H9 (cell line): ENCODE measurements around the gene TARBP2. TPM values are rescaled to one million over a fixed set of nuclear protein-coding genes. Genes with fewer than 3 reads are reported as not detected.
A peak's percentile ranks its signal among the peaks of the same experiment; 100 is the strongest.

Source experiments
- DNase-seq: peaks from one replicate; pipeline ENCODE4 v3.0.0-alpha.2; 2017
- H2AFZ ChIP-seq: one replicate; pipeline ENCODE4 v1.6.1; 2013; ENCODE audit warnings: mild to moderate bottlenecking, low read length, control low read depth, moderate library complexity
- H2AK5ac ChIP-seq: 2 replicates; pipeline ENCODE4 v1.6.1; 2013; ENCODE audit warnings: low read length, control low read depth, mixed read lengths; ENCODE audit not compliant: insufficient read length
- H2BK120ac ChIP-seq: one replicate; pipeline ENCODE4 v1.6.1; 2013; ENCODE audit warnings: low read depth, mild to moderate bottlenecking, low read length, control low read depth, inconsistent platforms; ENCODE audit not compliant: poor library complexity, severe bottlenecking
- H2BK12ac ChIP-seq: 2 replicates; pipeline ENCODE4 v1.6.1; 2013; ENCODE audit warnings: low read length, control low read depth, mixed read lengths, low read depth; ENCODE audit not compliant: insufficient read length
- H2BK15ac ChIP-seq: 2 replicates; pipeline ENCODE4 v1.6.1; 2013; ENCODE audit warnings: low read depth, low read length, control low read depth
- H2BK20ac ChIP-seq: one replicate; pipeline ENCODE4 v1.6.1; 2013; ENCODE audit warnings: low read depth, mild to moderate bottlenecking, low read length, control low read depth, inconsistent platforms; ENCODE audit not compliant: poor library complexity, severe bottlenecking
- H2BK5ac ChIP-seq: 2 replicates; pipeline ENCODE4 v1.6.1; 2013; ENCODE audit warnings: low read length, control low read depth, mixed read lengths; ENCODE audit not compliant: insufficient read length
- H3K14ac ChIP-seq: 2 replicates; pipeline ENCODE4 v1.6.1; 2013; ENCODE audit warnings: low read length, control low read depth; ENCODE audit not compliant: insufficient read depth
- H3K18ac ChIP-seq: 2 replicates; pipeline ENCODE4 v1.6.1; 2013; ENCODE audit warnings: low read depth, mild to moderate bottlenecking, mixed read lengths, low read length, control low read depth; ENCODE audit not compliant: insufficient read length
- H3K23ac ChIP-seq: 2 replicates; pipeline ENCODE4 v1.6.1; 2013; ENCODE audit warnings: low read length, control low read depth, mixed read lengths, low read depth; ENCODE audit not compliant: insufficient read length
- H3K23me2 ChIP-seq: 2 replicates; pipeline ENCODE4 v1.6.1; 2013; ENCODE audit warnings: low read depth, mild to moderate bottlenecking, mixed read lengths, low read length, control low read depth; ENCODE audit not compliant: insufficient read length, poor library complexity, severe bottlenecking
- H3K27ac ChIP-seq: 2 replicates; pipeline ENCODE4 v1.5.1; 2013; ENCODE audit warnings: low read length, control low read depth, mixed read lengths, low read depth; ENCODE audit not compliant: insufficient read length
- H3K27me3 ChIP-seq: 2 replicates; pipeline ENCODE4 v1.6.1; 2013; ENCODE audit warnings: low read length, control low read depth, inconsistent platforms; ENCODE audit not compliant: insufficient read depth
- H3K4ac ChIP-seq: 2 replicates; pipeline ENCODE4 v1.6.1; 2013; ENCODE audit warnings: low read depth, mild to moderate bottlenecking, control low read depth, inconsistent platforms, low read length, moderate library complexity
- H3K4me1 ChIP-seq: 2 replicates; pipeline ENCODE4 v1.6.1; 2013; ENCODE audit warnings: low read length, control low read depth, inconsistent platforms; ENCODE audit not compliant: insufficient read depth
- H3K4me2 ChIP-seq: 2 replicates; pipeline ENCODE4 v1.6.1; 2013; ENCODE audit warnings: low read length, control low read depth, mixed read lengths; ENCODE audit not compliant: insufficient read length, insufficient read depth
- H3K56ac ChIP-seq: 2 replicates; pipeline ENCODE4 v1.6.1; 2013; ENCODE audit warnings: low read depth, mild to moderate bottlenecking, mixed read lengths, low read length, control low read depth; ENCODE audit not compliant: insufficient read length
- H3K79me1 ChIP-seq: 2 replicates; pipeline ENCODE4 v1.6.1; 2013; ENCODE audit warnings: low read depth, mild to moderate bottlenecking, moderate library complexity, low read length, control low read depth, inconsistent platforms; ENCODE audit not compliant: insufficient read depth, poor library complexity, severe bottlenecking
- H3K79me2 ChIP-seq: 2 replicates; pipeline ENCODE4 v1.6.1; 2013; ENCODE audit warnings: low read length, control low read depth, inconsistent platforms; ENCODE audit not compliant: insufficient read depth
- H3K9ac ChIP-seq: 2 replicates; pipeline ENCODE4 v1.6.1; 2013; ENCODE audit warnings: low read length, control low read depth, mixed read lengths; ENCODE audit not compliant: insufficient read length; ENCODE audit errors: extremely low read depth
- H3K9me3 ChIP-seq: one replicate; pipeline ENCODE4 v1.6.1; 2013; ENCODE audit warnings: low read depth, low read length, inconsistent platforms; ENCODE audit not compliant: control insufficient read depth
- H3T11ph ChIP-seq: one replicate; pipeline ENCODE4 v1.6.1; 2013; ENCODE audit warnings: mild to moderate bottlenecking, low read length, control low read depth, inconsistent platforms
- H4K20me1 ChIP-seq: one replicate; pipeline ENCODE4 v1.6.1; 2013; ENCODE audit not compliant: control insufficient read depth, insufficient read length, insufficient read depth
- H4K5ac ChIP-seq: 2 replicates; pipeline ENCODE4 v1.6.1; 2013; ENCODE audit warnings: low read depth, mild to moderate bottlenecking, mixed read lengths, low read length, control low read depth; ENCODE audit not compliant: insufficient read length
- H4K8ac ChIP-seq: replicated peaks from 2 replicates; pipeline ENCODE4 v1.6.1; 2013; ENCODE audit warnings: low read length, control low read depth, mixed read lengths, low read depth; ENCODE audit not compliant: insufficient read length
- H4K91ac ChIP-seq: 2 replicates; pipeline ENCODE4 v1.6.1; 2013; ENCODE audit warnings: low read depth, mild to moderate bottlenecking, moderate library complexity, mixed read lengths, low read length, control low read depth; ENCODE audit not compliant: insufficient read length
- H3K27ac Mint-ChIP-seq, 3 experiments: 2 replicates in 2 of 3; 3 replicates in 1 of 3; pipeline ENCODE4 v1.8.0; 2020 to 2021; ENCODE audit warnings: mixed read lengths in 3 of 3, mild to moderate bottlenecking in 1 of 3, moderate library complexity in 1 of 3
- H3K27me3 Mint-ChIP-seq: 2 replicates; pipeline ENCODE4 v1.8.0; 2021; ENCODE audit warnings: low read depth, mild to moderate bottlenecking, moderate library complexity, mixed read lengths
- H3K36me3 Mint-ChIP-seq, 3 experiments: 2 replicates in 2 of 3; 3 replicates in 1 of 3; pipeline ENCODE4 v1.8.0; 2020 to 2021; ENCODE audit warnings: low read depth in 3 of 3, mixed read lengths in 3 of 3; ENCODE audit not compliant: insufficient read depth in 1 of 3
- H3K4me1 Mint-ChIP-seq, 2 experiments: 2 replicates each; pipeline ENCODE4 v1.8.0; 2020; ENCODE audit warnings: mixed read lengths in 2 of 2
- H3K4me3 Mint-ChIP-seq, 2 experiments: 2 replicates in 1 of 2; 3 replicates in 1 of 2; pipeline ENCODE4 v1.8.0; 2020 to 2021; ENCODE audit warnings: mild to moderate bottlenecking in 2 of 2, mixed read lengths in 2 of 2, moderate library complexity in 1 of 2
- H3K9me3 Mint-ChIP-seq, 2 experiments: 2 replicates in 1 of 2; 3 replicates in 1 of 2; pipeline ENCODE4 v1.8.0; 2020; ENCODE audit warnings: mild to moderate bottlenecking in 2 of 2, mixed read lengths in 2 of 2, moderate library complexity in 1 of 2
- WGBS: extraction: QIAGEN DNeasy Blood & Tissue Kit; methylation state at CpG from one replicate; pipeline ENCODE4 v1.1.7; 2013; ENCODE audit warnings: missing lambda C conversion rate, low lambda C conversion rate, mixed read lengths; ENCODE audit not compliant: insufficient read length; ENCODE audit errors: extremely low coverage; 5-methylcytosine and 5-hydroxymethylcytosine counted together
- total RNA-seq: library from RNA; stranded (reverse); gene quantifications from 2 replicates; pipeline ENCODE4 v1.2.1, GENCODE V29; 2021
- TF ChIP-seq, protein P1 (sequence below): fragments of 200-600 bp; sonication (generic); conservative IDR thresholded peaks from 3 replicates; pipeline ENCODE4 v1.8.0; 2021; ENCODE audit warnings: antibody characterized with exemption, mild to moderate bottlenecking

TARBP2 gene
- total RNA-seq, 1 experiment from 2014 or later, result 79.2 TPM

DNA sequence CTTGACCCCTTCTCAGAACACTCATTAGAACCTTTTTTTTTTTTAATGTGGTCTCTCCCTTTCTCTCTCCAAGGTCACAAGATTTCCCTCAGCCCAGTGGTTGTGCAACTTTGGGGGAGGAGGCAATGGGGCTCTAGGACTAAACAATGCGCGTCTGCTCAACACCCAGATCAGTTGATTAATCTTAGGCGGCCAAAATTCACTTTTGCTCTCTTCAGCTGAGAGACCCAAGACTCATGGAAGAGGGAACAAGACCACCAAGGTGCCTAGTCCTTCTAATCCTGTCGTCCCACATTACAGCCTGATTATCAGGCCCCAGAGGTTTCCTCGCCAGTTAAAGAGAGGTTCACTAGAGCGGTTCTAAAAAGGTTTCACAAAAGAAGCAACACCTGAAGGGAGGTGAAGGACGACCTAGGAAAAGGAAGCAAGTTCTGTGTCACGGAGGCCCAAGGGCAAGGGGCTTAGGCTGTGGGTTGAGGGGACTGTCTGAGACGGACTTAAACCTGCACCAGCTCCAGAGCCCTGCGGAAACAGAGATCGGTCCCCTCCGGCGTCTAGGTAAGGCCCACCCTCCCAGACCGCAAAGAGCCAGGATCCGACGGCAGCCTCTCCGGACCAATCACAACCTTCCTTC lies 824 bp upstream of the TARBP2 start:
- H3K36me3 Mint-ChIP-seq, result peaks cover 12 to 31% (median 12%) of the 10 kb centered on the region in 3 experiments
- H2BK12ac ChIP-seq, result no peak overlapping the region
- peaks cover 6% of the 10 kb centered on the region; the same call in 1 of the 2 replicates for H3K4me1 ChIP-seq
- no peaks in the 10 kb centered on the region for H3K27me3 ChIP-seq
- H4K20me1 ChIP-seq, result no peaks in the 10 kb centered on the region
- no peaks in the 10 kb centered on the region; the same call in 1 of the 2 replicates for H3K79me2 ChIP-seq
- no peak overlapping the region for H3T11ph ChIP-seq
- peak overlapping the region; percentile 17 for H3K56ac ChIP-seq
- H4K5ac ChIP-seq, result no peak overlapping the region
- H3K79me1 ChIP-seq, result peaks cover 7% of the 10 kb centered on the region
- H3K4ac ChIP-seq, result no peak overlapping the region
- H3K9ac ChIP-seq, result peak overlapping the region; percentile 69
- no peak overlapping the region for H2AK5ac ChIP-seq
- H3K14ac ChIP-seq, result no peak overlapping the region
- H3K9me3 Mint-ChIP-seq, result no peaks in the 10 kb centered on the region
- no peak overlapping the region for H3K23ac ChIP-seq
- H3K18ac ChIP-seq, result peak overlapping the region; percentile 12
- no peak for DNase-seq
- no peak overlapping the region for H2BK20ac ChIP-seq
- no peaks in the 10 kb centered on the region for H3K27me3 Mint-ChIP-seq
- WGBS, result no CpG with 5 or more reads among the region's 17 CpGs
- H3K27ac Mint-ChIP-seq, result peak overlapping the region; percentile 71 to 98 (median 94); a peak in 6 of 7 replicates
- no peak overlapping the region for H4K8ac ChIP-seq
- H3K4me3 Mint-ChIP-seq, result peak overlapping the region; percentile 86 to 90
- no peak overlapping the region for H2BK5ac ChIP-seq
- H3K4me1 Mint-ChIP-seq, result peaks cover 43 to 47% of the 10 kb centered on the region in 2 experiments
- peak overlapping the region; percentile 83 for H3K4me2 ChIP-seq
- no peak overlapping the region for H2BK120ac ChIP-seq
- H4K91ac ChIP-seq, result no peak overlapping the region
- peaks cover 20% of the 10 kb centered on the region for H3K23me2 ChIP-seq
- TF ChIP-seq, protein P1, sequence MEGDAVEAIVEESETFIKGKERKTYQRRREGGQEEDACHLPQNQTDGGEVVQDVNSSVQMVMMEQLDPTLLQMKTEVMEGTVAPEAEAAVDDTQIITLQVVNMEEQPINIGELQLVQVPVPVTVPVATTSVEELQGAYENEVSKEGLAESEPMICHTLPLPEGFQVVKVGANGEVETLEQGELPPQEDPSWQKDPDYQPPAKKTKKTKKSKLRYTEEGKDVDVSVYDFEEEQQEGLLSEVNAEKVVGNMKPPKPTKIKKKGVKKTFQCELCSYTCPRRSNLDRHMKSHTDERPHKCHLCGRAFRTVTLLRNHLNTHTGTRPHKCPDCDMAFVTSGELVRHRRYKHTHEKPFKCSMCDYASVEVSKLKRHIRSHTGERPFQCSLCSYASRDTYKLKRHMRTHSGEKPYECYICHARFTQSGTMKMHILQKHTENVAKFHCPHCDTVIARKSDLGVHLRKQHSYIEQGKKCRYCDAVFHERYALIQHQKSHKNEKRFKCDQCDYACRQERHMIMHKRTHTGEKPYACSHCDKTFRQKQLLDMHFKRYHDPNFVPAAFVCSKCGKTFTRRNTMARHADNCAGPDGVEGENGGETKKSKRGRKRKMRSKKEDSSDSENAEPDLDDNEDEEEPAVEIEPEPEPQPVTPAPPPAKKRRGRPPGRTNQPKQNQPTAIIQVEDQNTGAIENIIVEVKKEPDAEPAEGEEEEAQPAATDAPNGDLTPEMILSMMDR, result no peak
- H3K9me3 ChIP-seq, result no peaks in the 10 kb centered on the region
- H2BK15ac ChIP-seq, result no peak overlapping the region
- peak overlapping the region; percentile 49 for H3K27ac ChIP-seq
- H2AFZ ChIP-seq, result no peak overlapping the region
